Measurements from ENCODE around the gene MIB2. TPM values are rescaled to one million over a fixed set of nuclear protein-coding genes. Genes with fewer than 3 reads are reported as not detected.
A peak's percentile ranks its signal among the peaks of the same experiment; 100 is the strongest.

The MIB2 gene
- total RNA-seq, 1 experiment from 2014 or later: 38.7 TPM

- H3K4me1 ChIP-seq (ENCODE audit: insufficient read depth, low read length, poor library complexity, severe bottlenecking): no peaks in the 10 kb centered on the region
- ChIA-PET CTCF (no interaction called here), POLR2A (ENCODE audit: low non-redundant PET) (no interaction called here)
- no TSS peak for BruUV-seq (replicated peaks)
- no peaks in the 10 kb centered on the region for H3K9me3 ChIP-seq (ENCODE audit: low read depth, low read length, poor library complexity, severe bottlenecking)
- no peaks in the 10 kb centered on the region for H3K27me3 ChIP-seq (replicated peaks; ENCODE audit: insufficient read depth, low read depth, low read length, poor library complexity)
- no peaks in the 10 kb centered on the region for H3K36me3 ChIP-seq (ENCODE audit: insufficient read depth, low read length, poor library complexity, severe bottlenecking)
- no peak for DNase-seq (ENCODE audit: low spot score)
- H3K4me3 ChIP-seq (ENCODE audit: low read depth, low read length, poor library complexity, severe bottlenecking): peak within 1 kb of the TSS; percentile 38
- H3K27ac ChIP-seq (ENCODE audit: low read depth, low read length, poor library complexity, severe bottlenecking): no peak within 1 kb of the TSS
- no peak for TF ChIP-seq CTCF (conservative IDR thresholded peaks at IDR 0.05; ENCODE audit: low read depth, low read length)
- TF ChIP-seq EZH2 (IDR thresholded peaks at IDR 0.05; ENCODE audit: borderline replicate concordance, low read depth, low read length, poor library complexity, severe bottlenecking): no peak
- intact Hi-C loops (cut with micrococcal nuclease; ENCODE audit: unreplicated experiment): no loop called here
Measured at GRCh38 chr1:1599935-1600860, 15.1 kb upstream of the MIB2 start, which contains the start of gene FNDC10. Gene FNDC10 (minus strand): TSS chr1:1600135. CDS start chr1:1600015, 120 bp downstream.

GRCh38 chr1:1600861-1601563, 14.3 kb upstream of the MIB2 start:
- POLR2A ChIA-PET (ENCODE audit: low non-redundant PET): no interaction called here

More at GRCh38 chr1:1600861-1601563, 14.3 kb upstream of the MIB2 start:
- Histone ChIP-seq H3K4me1 (ENCODE audit: insufficient read depth, low read length, poor library complexity, severe bottlenecking) (no peaks in the 10 kb centered on the region), H3K27ac (ENCODE audit: low read depth, low read length, poor library complexity, severe bottlenecking) (no peak overlapping the region), H3K9me3 (ENCODE audit: low read depth, low read length, poor library complexity, severe bottlenecking) (no peaks in the 10 kb centered on the region), H3K27me3 (replicated peaks; ENCODE audit: insufficient read depth, low read depth, low read length, poor library complexity) (no peaks in the 10 kb centered on the region), H3K4me3 (ENCODE audit: low read depth, low read length, poor library complexity, severe bottlenecking) (peak overlapping the region; percentile 38), H3K36me3 (ENCODE audit: insufficient read depth, low read length, poor library complexity, severe bottlenecking) (no peaks in the 10 kb centered on the region)
- no peak for DNase-seq (ENCODE audit: low spot score)
- no TSS peak for BruUV-seq (replicated peaks)
- intact Hi-C loops (cut with micrococcal nuclease; ENCODE audit: unreplicated experiment): no loop called here
- CTCF ChIA-PET: no interaction called here
- TF ChIP-seq CTCF (conservative IDR thresholded peaks at IDR 0.05; ENCODE audit: low read depth, low read length) (no peak), EZH2 (IDR thresholded peaks at IDR 0.05; ENCODE audit: borderline replicate concordance, low read depth, low read length, poor library complexity, severe bottlenecking) (no peak)
